Glutamatergic neuron (in vitro differentiated cells): ENCODE results near the gene DIAPH1. TPM values are rescaled to one million over a fixed set of nuclear protein-coding genes. Genes with fewer than 3 reads are reported as not detected.

ENCODE experiments used
- DNase-seq: peaks from one replicate; pipeline ENCODE4 v3.0.0; 2022
- H3K27ac Mint-ChIP-seq: one replicate; pipeline ENCODE4 v1.8.0; 2020; ENCODE audit warnings: mild to moderate bottlenecking, mixed read lengths, inconsistent platforms; ENCODE audit not compliant: unreplicated experiment
- H3K27me3 Mint-ChIP-seq: one replicate; pipeline ENCODE4 v1.8.0; 2020; ENCODE audit warnings: mild to moderate bottlenecking, moderate library complexity, mixed read lengths, inconsistent platforms; ENCODE audit not compliant: unreplicated experiment
- H3K36me3 Mint-ChIP-seq: one replicate; pipeline ENCODE4 v1.8.0; 2020; ENCODE audit warnings: mild to moderate bottlenecking, mixed read lengths, inconsistent platforms; ENCODE audit not compliant: unreplicated experiment
- H3K4me1 Mint-ChIP-seq: one replicate; pipeline ENCODE4 v1.8.0; 2020; ENCODE audit warnings: mild to moderate bottlenecking, low read depth, mixed read lengths, inconsistent platforms; ENCODE audit not compliant: unreplicated experiment
- H3K4me3 Mint-ChIP-seq: one replicate; pipeline ENCODE4 v1.8.0; 2020; ENCODE audit warnings: mild to moderate bottlenecking, mixed read lengths, inconsistent platforms; ENCODE audit not compliant: unreplicated experiment
- H3K9me3 Mint-ChIP-seq: one replicate; pipeline ENCODE4 v1.8.0; 2020; ENCODE audit warnings: mild to moderate bottlenecking, moderate library complexity, mixed read lengths, inconsistent platforms; ENCODE audit not compliant: unreplicated experiment
- CTCF ChIP-seq: fragments of 200-600 bp; sonication (generic); IDR thresholded peaks from one replicate; pipeline ENCODE4 v1.5.0; 2021; ENCODE audit not compliant: partially characterized antibody, unreplicated experiment
- total RNA-seq: library from RNA; stranded (reverse); fragmentation: NEBNext Ultra II Directional; extraction: Animal tissue kit (Norgen Biotek cat#: 25700); gene quantifications from one replicate; pipeline ENCODE4 v1.2.1, GENCODE V29; 2021; ENCODE audit not compliant: unreplicated experiment

The DIAPH1 gene
- total RNA-seq, 1 donor from 2014 or later: 51.6 TPM

- H3K36me3 Mint-ChIP-seq: no peaks in the 10 kb centered on the region
- H3K4me3 Mint-ChIP-seq: no peak overlapping the region
- H3K27me3 Mint-ChIP-seq: peaks cover 8% of the 10 kb centered on the region
- H3K27ac Mint-ChIP-seq: no peak overlapping the region
- peaks cover 11% of the 10 kb centered on the region for H3K4me1 Mint-ChIP-seq
- no peak for TF ChIP-seq CTCF
- no peaks in the 10 kb centered on the region for H3K9me3 Mint-ChIP-seq
- DNase-seq: no peak
These were observed 21.2 kb upstream of the DIAPH1 start for GRCh38 chr5:141640051-141640415.

- Mint-ChIP-seq H3K4me3 (no peak overlapping the region), H3K27ac (no peak overlapping the region), H3K4me1 (peaks cover 11% of the 10 kb centered on the region), H3K27me3 (peaks cover 6% of the 10 kb centered on the region), H3K9me3 (no peaks in the 10 kb centered on the region), H3K36me3 (no peaks in the 10 kb centered on the region)
- no peak for DNase-seq
- TF ChIP-seq CTCF: no peak
These were observed 20.7 kb upstream of the DIAPH1 start for GRCh38 chr5:141639357-141640050.

GRCh38 chr5:141638771-141639170, 20.0 kb upstream of the DIAPH1 start:
- Mint-ChIP-seq H3K36me3 (no peaks in the 10 kb centered on the region), H3K4me1 (peaks cover 11% of the 10 kb centered on the region), H3K27ac (no peak overlapping the region), H3K9me3 (no peaks in the 10 kb centered on the region), H3K27me3 (peaks cover 5% of the 10 kb centered on the region), H3K4me3 (peak overlapping the region; percentile 79)
- TF ChIP-seq CTCF: no peak
- DNase-seq: no peak

- TF ChIP-seq CTCF: peak; percentile 58
- no peaks in the 10 kb centered on the region for H3K9me3 Mint-ChIP-seq
- DNase-seq: peak; percentile 69
- H3K4me3 Mint-ChIP-seq: peak overlapping the region; percentile 79
- H3K27ac Mint-ChIP-seq: no peak overlapping the region
- peaks cover 11% of the 10 kb centered on the region for H3K4me1 Mint-ChIP-seq
- no peaks in the 10 kb centered on the region for H3K36me3 Mint-ChIP-seq
- peaks cover 5% of the 10 kb centered on the region for H3K27me3 Mint-ChIP-seq
These were observed 19.1 kb upstream of the DIAPH1 start for GRCh38 chr5:141637767-141638419.

- Mint-ChIP-seq H3K27ac (no peak overlapping the region), H3K36me3 (no peaks in the 10 kb centered on the region), H3K4me3 (peak overlapping the region; percentile 79), H3K27me3 (peaks cover 5% of the 10 kb centered on the region), H3K9me3 (no peaks in the 10 kb centered on the region), H3K4me1 (peaks cover 11% of the 10 kb centered on the region)
- TF ChIP-seq CTCF: no peak
- DNase-seq: peak; percentile 70
These were observed 18.4 kb upstream of the DIAPH1 start for GRCh38 chr5:141637123-141637766.
